Hematopoietic multipotent progenitor cell treated with erythropoietin and hydrocortisone succinate and interleukin-3 and kit ligand, for 15 days (in vitro differentiated cells): ENCODE data around the gene BIVM.

Experiments
- DNase-seq: peaks from one replicate; pipeline ENCODE4 v3.0.0-alpha.2; 2015; ENCODE audit warnings: low spot score

Gene BIVM

DNA sequence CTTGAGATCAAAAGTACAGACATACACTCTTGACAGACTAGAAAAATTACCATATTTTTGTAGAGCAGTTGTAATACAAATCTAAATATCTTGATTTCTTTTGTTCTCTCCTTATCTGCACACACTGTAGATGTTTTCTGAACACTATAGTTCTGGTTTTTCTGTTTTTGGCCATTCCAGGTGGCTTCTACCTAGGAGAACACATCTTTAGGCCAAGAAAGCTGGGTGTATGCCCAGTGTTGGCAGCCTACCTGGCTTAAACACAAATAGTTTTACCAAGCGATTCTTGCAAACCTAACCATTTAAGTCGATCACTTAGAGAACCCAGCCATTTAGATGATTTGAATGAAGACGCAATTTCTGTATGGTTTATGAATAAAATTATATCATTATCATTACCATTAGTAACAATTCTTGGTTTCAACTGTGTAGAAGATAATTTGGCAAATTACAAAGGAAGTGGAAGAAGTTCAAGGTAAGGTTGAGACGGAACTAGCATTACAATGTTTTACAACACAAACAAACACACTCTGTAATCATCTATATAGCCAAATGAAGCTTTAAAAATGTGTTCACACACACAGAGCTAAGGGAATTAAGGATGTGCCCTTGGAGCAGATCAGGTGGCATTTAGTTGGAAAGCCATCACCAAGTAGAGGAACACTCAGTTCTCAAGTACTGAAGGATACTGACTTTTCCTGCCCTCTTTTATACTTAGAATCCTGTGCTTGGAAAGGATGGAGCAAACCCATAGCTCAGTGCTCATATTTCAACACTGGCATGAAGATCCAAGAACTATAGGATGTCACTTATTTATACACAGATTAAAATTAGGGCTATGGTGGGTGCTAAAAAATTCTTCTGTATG lies 83.1 kb downstream of the BIVM start:
- DNase-seq: no peak
